ENCODE data around the gene CNTN2.

GRCh38 chr1:205064301-205064700 is 21.3 kb downstream of the CNTN2 start:
- TF ChIP-seq, protein P1, sequence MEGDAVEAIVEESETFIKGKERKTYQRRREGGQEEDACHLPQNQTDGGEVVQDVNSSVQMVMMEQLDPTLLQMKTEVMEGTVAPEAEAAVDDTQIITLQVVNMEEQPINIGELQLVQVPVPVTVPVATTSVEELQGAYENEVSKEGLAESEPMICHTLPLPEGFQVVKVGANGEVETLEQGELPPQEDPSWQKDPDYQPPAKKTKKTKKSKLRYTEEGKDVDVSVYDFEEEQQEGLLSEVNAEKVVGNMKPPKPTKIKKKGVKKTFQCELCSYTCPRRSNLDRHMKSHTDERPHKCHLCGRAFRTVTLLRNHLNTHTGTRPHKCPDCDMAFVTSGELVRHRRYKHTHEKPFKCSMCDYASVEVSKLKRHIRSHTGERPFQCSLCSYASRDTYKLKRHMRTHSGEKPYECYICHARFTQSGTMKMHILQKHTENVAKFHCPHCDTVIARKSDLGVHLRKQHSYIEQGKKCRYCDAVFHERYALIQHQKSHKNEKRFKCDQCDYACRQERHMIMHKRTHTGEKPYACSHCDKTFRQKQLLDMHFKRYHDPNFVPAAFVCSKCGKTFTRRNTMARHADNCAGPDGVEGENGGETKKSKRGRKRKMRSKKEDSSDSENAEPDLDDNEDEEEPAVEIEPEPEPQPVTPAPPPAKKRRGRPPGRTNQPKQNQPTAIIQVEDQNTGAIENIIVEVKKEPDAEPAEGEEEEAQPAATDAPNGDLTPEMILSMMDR (conservative IDR thresholded peaks at IDR 0.05): no peak
- no peak for TF ChIP-seq EZH2 (IDR thresholded peaks at IDR 0.05; ENCODE audit: low read depth)

Measured in PC-9 (cell line).